ENCODE measurements around the gene MGAT1.

Gene MGAT1

GRCh38 chr5:180824630-180825476 is 22.2 kb upstream of the MGAT1 start:
- DNase-seq (ENCODE audit: low read depth in 2 of 2) = peak in 1 of 2 donors; percentile 29
- no peak for TF ChIP-seq CTCF (IDR thresholded peaks at IDR 0.05; ENCODE audit: low read depth, low read length)
- H3K4me3 ChIP-seq (replicated peaks in 1 of 2; ENCODE audit: low read depth in 2 of 2, low read length in 2 of 2) = no peak overlapping the region

GRCh38 chr5:180823940-180824629 is 21.5 kb upstream of the MGAT1 start:
- H3K4me3 ChIP-seq (replicated peaks in 1 of 2; ENCODE audit: low read depth in 2 of 2, low read length in 2 of 2) = no peak overlapping the region
- no peak for DNase-seq (ENCODE audit: low read depth in 2 of 2)
- TF ChIP-seq CTCF (IDR thresholded peaks at IDR 0.05; ENCODE audit: low read depth, low read length) = no peak

- TF ChIP-seq CTCF (IDR thresholded peaks at IDR 0.05; ENCODE audit: low read depth, low read length) = no peak
- H3K4me3 ChIP-seq (replicated peaks in 1 of 2; ENCODE audit: low read depth in 2 of 2, low read length in 2 of 2) = no peak overlapping the region
- no peak for DNase-seq (ENCODE audit: low read depth in 2 of 2)
These were observed 20.7 kb upstream of the MGAT1 start for GRCh38 chr5:180823346-180823745.

GRCh38 chr5:180821538-180821937 is 18.9 kb upstream of the MGAT1 start:
- DNase-seq (ENCODE audit: low read depth in 2 of 2) = no peak
- no peak for TF ChIP-seq CTCF (IDR thresholded peaks at IDR 0.05; ENCODE audit: low read depth, low read length)
- H3K4me3 ChIP-seq (replicated peaks in 1 of 2; ENCODE audit: low read depth in 2 of 2, low read length in 2 of 2) = no peak overlapping the region

GRCh38 chr5:180820788-180821321 is 18.2 kb upstream of the MGAT1 start:
- DNase-seq (ENCODE audit: low read depth in 2 of 2) = no peak
- H3K4me3 ChIP-seq (replicated peaks in 1 of 2; ENCODE audit: low read depth in 2 of 2, low read length in 2 of 2) = no peak overlapping the region
- TF ChIP-seq CTCF (IDR thresholded peaks at IDR 0.05; ENCODE audit: low read depth, low read length) = no peak

GRCh38 chr5:180818677-180819341 is 16.2 kb upstream of the MGAT1 start:
- no peak for DNase-seq (ENCODE audit: low read depth in 2 of 2)
- no peak for TF ChIP-seq CTCF (IDR thresholded peaks at IDR 0.05; ENCODE audit: low read depth, low read length)
- no peak overlapping the region for H3K4me3 ChIP-seq (replicated peaks in 1 of 2; ENCODE audit: low read depth in 2 of 2, low read length in 2 of 2)
